Subcutaneous adipose tissue (tissue), 4 donors: Measurements from ENCODE around the gene UBE2Z. TPM values are rescaled to one million over a fixed set of nuclear protein-coding genes. Genes with fewer than 3 reads are reported as not detected.

Source experiments
- CTCF ChIP-seq: fragments of 450-650 bp; IDR thresholded peaks from one replicate; pipeline ENCODE4 v1.5.1; 2016; ENCODE audit warnings: low read depth, mild to moderate bottlenecking, control low read depth, antibody characterized with exemption, moderate library complexity
- small RNA-seq: library from RNA; depleted of rRNA; stranded (forward); fragments of <200 nt; gene quantifications from one replicate; pipeline ENCODE3, GENCODE V24; 2016
- total RNA-seq, 4 donors: library from RNA; depleted of rRNA; stranded (reverse); fragments of >200 nt; gene quantifications; one replicate each; pipeline ENCODE4 v1.1.0, GENCODE V29; 2016

The UBE2Z gene
- total RNA-seq, 4 donors from 2014 or later: 39.9 to 55.2 (median 46.5) TPM

- no peak for TF ChIP-seq CTCF
These were observed 62.9 kb downstream of the UBE2Z start for GRCh38 chr17:48970865-48971687.

GRCh38 chr17:48972749-48973097, 64.5 kb downstream of the UBE2Z start:
- no peak for TF ChIP-seq CTCF

- TF ChIP-seq CTCF: no peak
These were observed 65.6 kb downstream of the UBE2Z start for GRCh38 chr17:48973806-48974205.

Small RNAs within 50 kb of the gene (small RNA-seq; reads per million reads assigned to genes)
- gene AC068531.1: not detected
- not detected for gene RF00263
- gene RF01210: not detected
- gene RNU1-42P: 0.36 reads per million

Other genes starting within 250 kb of the UBE2Z start
- not detected for gene PRAC1, start 185.9 kb upstream of the UBE2Z start, total RNA-seq
- gene PRAC2, start 185.2 kb upstream of the UBE2Z start, total RNA-seq: 1 to 10 TPM in 2 of 4 donors, not detected in 2; 2.9 to 7.9 TPM
- gene HOXB13, start 179.7 kb upstream of the UBE2Z start, total RNA-seq: under 1 TPM; 0.44 to 0.85 (median 0.62) TPM
- under 1 TPM in 2 of 4 donors, not detected in 2; 0.66 to 0.75 TPM for gene TTLL6, start 91.2 kb upstream of the UBE2Z start, total RNA-seq
- 100 to 1,000 TPM; 179 to 356 (median 241) TPM for gene CALCOCO2, start 77.4 kb upstream of the UBE2Z start, total RNA-seq
- gene ATP5MC1, start 15.6 kb upstream of the UBE2Z start, total RNA-seq: 10 to 100 TPM; 40.6 to 71.1 (median 53.5) TPM
- 100 to 1,000 TPM in 1 of 4 donors, 10 to 100 TPM in 3; 66.0 to 105 (median 79.8) TPM for gene SNF8, start 36.4 kb downstream of the UBE2Z start, total RNA-seq
- not detected for gene GIP, start 60.2 kb downstream of the UBE2Z start, total RNA-seq
- 1 to 10 TPM in 1 of 4 donors, under 1 TPM in 1, not detected in 2; 0.19 to 4.4 TPM for gene IGF2BP1, start 89.0 kb downstream of the UBE2Z start, total RNA-seq
- not detected for gene B4GALNT2, start 224.4 kb downstream of the UBE2Z start, total RNA-seq